Neural cell (in vitro differentiated cells): ENCODE data around the gene ALDH1L1. TPM values are rescaled to one million over a fixed set of nuclear protein-coding genes. Genes with fewer than 3 reads are reported as not detected.

Experiments used
- H2AFZ ChIP-seq: fragments of 200-600, 300-800 bp; sonication (generic), shearing (Covaris generic); 2 replicates; pipeline ENCODE4 v1.6.0; 2014; ENCODE audit warnings: low read depth, mild to moderate bottlenecking, antibody characterized with exemption, low read length, moderate library complexity
- H3F3A ChIP-seq: fragments of 200-600 bp; shearing (Covaris generic); 2 replicates; pipeline ENCODE4 v1.6.1; 2016; ENCODE audit warnings: mild to moderate bottlenecking, moderate library complexity, mixed read lengths, antibody characterized with exemption, low read length; ENCODE audit not compliant: insufficient read depth, poor library complexity, severe bottlenecking
- H3K27ac ChIP-seq: fragments of 200-600, 300-800 bp; sonication (generic), shearing (Covaris generic); 2 replicates; pipeline ENCODE4 v1.5.1; 2014; ENCODE audit warnings: mild to moderate bottlenecking, low read length, moderate library complexity
- H3K27me3 ChIP-seq: fragments of 300-800, 200-600 bp; sonication (generic), shearing (Covaris generic); 2 replicates; pipeline ENCODE4 v1.6.0; 2014; ENCODE audit warnings: mild to moderate bottlenecking, low read depth, low read length, moderate library complexity; ENCODE audit not compliant: insufficient read depth
- H3K36me3 ChIP-seq: fragments of 300-800, 200-600 bp; sonication (generic), shearing (Covaris generic); 2 replicates; pipeline ENCODE4 v1.5.1; 2014; ENCODE audit warnings: mild to moderate bottlenecking, antibody characterized with exemption, low read length, moderate library complexity; ENCODE audit not compliant: insufficient read depth
- H3K4me2 ChIP-seq: fragments of 300-800, 200-600 bp; sonication (generic), shearing (Covaris generic); 2 replicates; pipeline ENCODE4 v1.6.0; 2014; ENCODE audit warnings: mild to moderate bottlenecking, low read length
- H3K4me3 ChIP-seq: fragments of 300-800, 200-600 bp; sonication (generic), shearing (Covaris generic); 2 replicates; pipeline ENCODE4 v1.5.1; 2014; ENCODE audit warnings: mild to moderate bottlenecking, low read length, moderate library complexity
- H3K79me2 ChIP-seq: fragments of 200-600 bp; shearing (Covaris generic); replicated peaks from 2 replicates; pipeline ENCODE4 v1.6.0; 2014; ENCODE audit warnings: mild to moderate bottlenecking, low read length, moderate library complexity; ENCODE audit not compliant: insufficient read depth
- H3K9ac ChIP-seq: fragments of 300-800, 200-600 bp; sonication (generic), shearing (Covaris generic); 2 replicates; pipeline ENCODE4 v1.6.1; 2016; ENCODE audit warnings: mild to moderate bottlenecking, low read length, mixed read lengths
- H3K9me2 ChIP-seq: fragments of 200-600 bp; shearing (Covaris generic); 2 replicates; pipeline ENCODE4 v1.6.1; 2016; ENCODE audit warnings: mild to moderate bottlenecking, low read length, mixed read lengths; ENCODE audit not compliant: insufficient read depth
- H3K9me3 ChIP-seq: fragments of 200-600, 300-800 bp; sonication (generic), shearing (Covaris generic); 2 replicates; pipeline ENCODE4 v1.6.1; 2016; ENCODE audit warnings: mild to moderate bottlenecking, mixed run types, low read length, moderate library complexity, mixed read lengths
- H4K20me1 ChIP-seq: fragments of 200-600 bp; shearing (Covaris generic); 2 replicates; pipeline ENCODE4 v1.6.1; 2016; ENCODE audit warnings: mild to moderate bottlenecking, mixed run types; ENCODE audit not compliant: insufficient read depth
- EP300 ChIP-seq: fragments of 450-650 bp; conservative IDR thresholded peaks from 2 replicates; pipeline ENCODE4 v1.6.1; 2014; ENCODE audit warnings: antibody characterized with exemption, mild to moderate bottlenecking, moderate library complexity; ENCODE audit not compliant: poor library complexity, severe bottlenecking
- EZH2 ChIP-seq: fragments of 200-600, 300-800 bp; shearing (Covaris generic), sonication (generic); IDR thresholded peaks from 2 replicates; pipeline ENCODE4 v1.6.1; 2014; ENCODE audit warnings: antibody characterized with exemption, low read length, borderline replicate concordance, mild to moderate bottlenecking; ENCODE audit not compliant: insufficient read depth, poor library complexity, severe bottlenecking
- MXI1 ChIP-seq: fragments of 450-650 bp; conservative IDR thresholded peaks from 2 replicates; pipeline ENCODE4 v1.6.1; 2014; ENCODE audit warnings: antibody characterized with exemption, mild to moderate bottlenecking; ENCODE audit not compliant: poor library complexity, severe bottlenecking
- POLR2AphosphoS5 ChIP-seq: IDR thresholded peaks from 2 replicates; pipeline ENCODE4 v1.6.1; 2012
- RAD21 ChIP-seq: fragments of 450-650 bp; conservative IDR thresholded peaks from 2 replicates; pipeline ENCODE4 v1.6.1; 2014; ENCODE audit warnings: antibody characterized with exemption, mild to moderate bottlenecking, moderate library complexity
- SMC3 ChIP-seq: fragments of 450-650 bp; conservative IDR thresholded peaks from 2 replicates; pipeline ENCODE4 v1.6.1; 2014; ENCODE audit warnings: antibody characterized with exemption, mild to moderate bottlenecking, moderate library complexity; ENCODE audit not compliant: poor library complexity
- TAF1 ChIP-seq: IDR thresholded peaks from 2 replicates; pipeline ENCODE4 v1.6.1; 2012; ENCODE audit warnings: low read depth
- polyA plus RNA-seq: library from polyadenylated mRNA; depleted of rRNA; stranded (reverse); fragments of >200 nt; gene quantifications from 2 replicates; pipeline ENCODE4 v1.2.3, GENCODE V29; 2014
- TF ChIP-seq, protein P1 (sequence below): fragments of 450-650 bp; IDR thresholded peaks from 2 replicates; pipeline ENCODE4 v1.5.1; 2014; ENCODE audit warnings: antibody characterized with exemption, mild to moderate bottlenecking, moderate library complexity; ENCODE audit not compliant: poor library complexity, severe bottlenecking
- TF ChIP-seq, protein P2 (sequence below): IDR thresholded peaks from 2 replicates; pipeline ENCODE4 v1.6.1; 2012; ENCODE audit warnings: borderline replicate concordance

The ALDH1L1 gene
- polyA plus RNA-seq, 1 donor from 2014 or later = not detected

DNA sequence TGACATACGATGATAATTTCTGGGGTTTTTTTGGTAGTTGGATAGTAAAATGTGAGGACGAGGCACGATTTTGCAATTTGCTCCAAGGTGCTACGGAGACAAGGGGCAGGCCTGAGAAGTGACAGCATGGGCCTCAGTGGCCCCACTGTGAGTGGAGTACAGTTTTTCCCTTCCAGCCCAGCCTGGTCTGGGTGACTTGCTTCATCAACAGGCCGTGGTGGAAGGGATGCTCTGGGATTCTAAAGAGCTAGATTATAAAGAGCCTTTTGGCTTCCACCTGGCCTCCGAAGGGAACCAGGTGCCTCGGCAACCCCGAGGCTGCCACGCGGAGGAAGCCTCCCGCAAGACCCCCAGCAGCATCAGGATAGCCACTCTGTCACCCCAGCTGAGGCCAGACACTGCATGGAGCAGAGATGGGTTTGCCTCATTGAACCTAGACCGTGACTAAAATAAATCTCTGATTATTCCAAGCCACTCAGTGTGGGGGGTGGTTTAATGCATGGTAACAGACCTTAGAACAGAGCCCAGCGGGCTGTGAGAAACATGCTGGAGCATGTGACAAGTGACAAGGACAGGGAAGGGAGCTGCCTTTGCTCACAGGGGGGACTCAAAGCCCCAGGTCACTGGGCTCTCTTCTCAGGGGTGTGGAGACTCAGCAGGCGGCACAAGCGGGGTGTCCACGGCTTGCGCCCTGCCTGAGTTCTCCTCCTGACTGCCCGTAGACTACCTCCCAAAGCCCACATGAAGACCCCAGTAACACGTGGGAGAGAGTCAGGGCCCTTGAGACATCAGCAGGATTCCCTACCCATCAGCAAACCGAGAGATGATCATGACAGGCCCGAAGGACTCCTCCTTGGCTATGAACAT lies 73.8 kb downstream of the ALDH1L1 start:
- H2AFZ ChIP-seq = no peak overlapping the region
- no peak overlapping the region for H3K9ac ChIP-seq
- H3K79me2 ChIP-seq = no peaks in the 10 kb centered on the region
- no peak overlapping the region for H3K27ac ChIP-seq
- H3F3A ChIP-seq = no peaks in the 10 kb centered on the region
- no peak overlapping the region for H3K4me2 ChIP-seq
- H3K36me3 ChIP-seq = no peaks in the 10 kb centered on the region
- no peaks in the 10 kb centered on the region for H3K27me3 ChIP-seq
- H4K20me1 ChIP-seq = no peaks in the 10 kb centered on the region
- H3K9me3 ChIP-seq = no peaks in the 10 kb centered on the region
- no peak overlapping the region for H3K4me3 ChIP-seq
- TF ChIP-seq, protein P1, sequence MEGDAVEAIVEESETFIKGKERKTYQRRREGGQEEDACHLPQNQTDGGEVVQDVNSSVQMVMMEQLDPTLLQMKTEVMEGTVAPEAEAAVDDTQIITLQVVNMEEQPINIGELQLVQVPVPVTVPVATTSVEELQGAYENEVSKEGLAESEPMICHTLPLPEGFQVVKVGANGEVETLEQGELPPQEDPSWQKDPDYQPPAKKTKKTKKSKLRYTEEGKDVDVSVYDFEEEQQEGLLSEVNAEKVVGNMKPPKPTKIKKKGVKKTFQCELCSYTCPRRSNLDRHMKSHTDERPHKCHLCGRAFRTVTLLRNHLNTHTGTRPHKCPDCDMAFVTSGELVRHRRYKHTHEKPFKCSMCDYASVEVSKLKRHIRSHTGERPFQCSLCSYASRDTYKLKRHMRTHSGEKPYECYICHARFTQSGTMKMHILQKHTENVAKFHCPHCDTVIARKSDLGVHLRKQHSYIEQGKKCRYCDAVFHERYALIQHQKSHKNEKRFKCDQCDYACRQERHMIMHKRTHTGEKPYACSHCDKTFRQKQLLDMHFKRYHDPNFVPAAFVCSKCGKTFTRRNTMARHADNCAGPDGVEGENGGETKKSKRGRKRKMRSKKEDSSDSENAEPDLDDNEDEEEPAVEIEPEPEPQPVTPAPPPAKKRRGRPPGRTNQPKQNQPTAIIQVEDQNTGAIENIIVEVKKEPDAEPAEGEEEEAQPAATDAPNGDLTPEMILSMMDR = no peak
- no peak for TF ChIP-seq SMC3
- no peak for TF ChIP-seq EP300
- no peak for TF ChIP-seq TAF1
- TF ChIP-seq EZH2 = no peak
- no peak for TF ChIP-seq MXI1
- no peak for TF ChIP-seq POLR2AphosphoS5
- no peaks in the 10 kb centered on the region for H3K9me2 ChIP-seq

DNA sequence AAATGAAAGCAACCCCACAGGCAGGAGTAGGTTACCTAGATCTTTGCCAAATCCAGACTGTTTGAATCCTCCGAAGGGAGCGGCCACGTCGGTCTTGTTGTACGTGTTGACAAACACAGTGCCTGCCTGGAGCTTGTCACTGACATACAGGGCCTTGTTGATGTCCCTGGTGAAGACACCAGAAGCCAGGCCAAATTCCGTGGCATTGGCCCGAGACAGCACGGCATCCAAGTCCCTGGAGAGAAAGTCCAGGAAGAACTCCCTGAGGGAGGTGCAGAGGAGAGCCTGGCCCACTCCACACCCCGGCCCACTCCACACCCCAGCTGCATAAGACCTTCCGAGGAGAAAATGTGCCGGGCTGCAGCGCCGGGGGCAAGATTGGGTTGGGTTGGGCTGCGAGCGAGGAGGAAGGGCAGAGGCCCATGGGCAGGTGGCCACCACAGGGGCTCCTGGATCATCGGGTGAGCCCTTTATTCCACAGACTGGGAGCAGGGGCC lies 74.6 kb downstream of the ALDH1L1 start:
- Histone ChIP-seq H3K79me2 (no peaks in the 10 kb centered on the region), H3K4me2 (no peak overlapping the region), H2AFZ (no peak overlapping the region), H3F3A (no peaks in the 10 kb centered on the region), H3K27ac (no peak overlapping the region), H3K27me3 (no peaks in the 10 kb centered on the region), H3K4me3 (no peak overlapping the region), H3K9me3 (no peaks in the 10 kb centered on the region), H3K36me3 (no peaks in the 10 kb centered on the region), H4K20me1 (no peaks in the 10 kb centered on the region), H3K9me2 (no peaks in the 10 kb centered on the region), H3K9ac (no peak overlapping the region)
- TF ChIP-seq POLR2AphosphoS5 (no peak), EZH2 (no peak), MXI1 (no peak), RAD21 (no peak), SMC3 (no peak), EP300 (no peak), TAF1 (no peak)
- TF ChIP-seq, protein P2, sequence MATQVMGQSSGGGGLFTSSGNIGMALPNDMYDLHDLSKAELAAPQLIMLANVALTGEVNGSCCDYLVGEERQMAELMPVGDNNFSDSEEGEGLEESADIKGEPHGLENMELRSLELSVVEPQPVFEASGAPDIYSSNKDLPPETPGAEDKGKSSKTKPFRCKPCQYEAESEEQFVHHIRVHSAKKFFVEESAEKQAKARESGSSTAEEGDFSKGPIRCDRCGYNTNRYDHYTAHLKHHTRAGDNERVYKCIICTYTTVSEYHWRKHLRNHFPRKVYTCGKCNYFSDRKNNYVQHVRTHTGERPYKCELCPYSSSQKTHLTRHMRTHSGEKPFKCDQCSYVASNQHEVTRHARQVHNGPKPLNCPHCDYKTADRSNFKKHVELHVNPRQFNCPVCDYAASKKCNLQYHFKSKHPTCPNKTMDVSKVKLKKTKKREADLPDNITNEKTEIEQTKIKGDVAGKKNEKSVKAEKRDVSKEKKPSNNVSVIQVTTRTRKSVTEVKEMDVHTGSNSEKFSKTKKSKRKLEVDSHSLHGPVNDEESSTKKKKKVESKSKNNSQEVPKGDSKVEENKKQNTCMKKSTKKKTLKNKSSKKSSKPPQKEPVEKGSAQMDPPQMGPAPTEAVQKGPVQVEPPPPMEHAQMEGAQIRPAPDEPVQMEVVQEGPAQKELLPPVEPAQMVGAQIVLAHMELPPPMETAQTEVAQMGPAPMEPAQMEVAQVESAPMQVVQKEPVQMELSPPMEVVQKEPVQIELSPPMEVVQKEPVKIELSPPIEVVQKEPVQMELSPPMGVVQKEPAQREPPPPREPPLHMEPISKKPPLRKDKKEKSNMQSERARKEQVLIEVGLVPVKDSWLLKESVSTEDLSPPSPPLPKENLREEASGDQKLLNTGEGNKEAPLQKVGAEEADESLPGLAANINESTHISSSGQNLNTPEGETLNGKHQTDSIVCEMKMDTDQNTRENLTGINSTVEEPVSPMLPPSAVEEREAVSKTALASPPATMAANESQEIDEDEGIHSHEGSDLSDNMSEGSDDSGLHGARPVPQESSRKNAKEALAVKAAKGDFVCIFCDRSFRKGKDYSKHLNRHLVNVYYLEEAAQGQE = no peak
- TF ChIP-seq, protein P1 = no peak
